Ishikawa (cell line): ENCODE measurements around the gene DOC2A.

Experiments
- CEBPB ChIP-seq: IDR thresholded peaks from 2 replicates; pipeline ENCODE4 v1.6.1; 2012
- CREB1 ChIP-seq: IDR thresholded peaks from 2 replicates; pipeline ENCODE4 v1.6.1; 2012; ENCODE audit warnings: low read depth
- EGR1 ChIP-seq: IDR thresholded peaks from 2 replicates; pipeline ENCODE4 v1.6.1; 2012
- EP300 ChIP-seq: IDR thresholded peaks from 2 replicates; pipeline ENCODE4 v1.6.1; 2012; ENCODE audit warnings: borderline replicate concordance
- FOXM1 ChIP-seq: IDR thresholded peaks from 2 replicates; pipeline ENCODE4 v1.6.1; 2012; ENCODE audit warnings: low read depth, borderline replicate concordance
- MAX ChIP-seq: IDR thresholded peaks from 2 replicates; pipeline ENCODE4 v1.6.1; 2012
- NFIC ChIP-seq: IDR thresholded peaks from 2 replicates; pipeline ENCODE4 v1.6.1; 2012
- RAD21 ChIP-seq: IDR thresholded peaks from 2 replicates; pipeline ENCODE4 v1.6.1; 2012; ENCODE audit warnings: low read depth
- REST ChIP-seq: IDR thresholded peaks from 2 replicates; pipeline ENCODE4 v1.6.1; 2012; ENCODE audit warnings: low read depth, mild to moderate bottlenecking
- TAF1 ChIP-seq: IDR thresholded peaks from 2 replicates; pipeline ENCODE4 v1.6.1; 2012; ENCODE audit warnings: low read depth, mild to moderate bottlenecking
- TCF12 ChIP-seq: IDR thresholded peaks from 2 replicates; pipeline ENCODE4 v1.6.1; 2012; ENCODE audit warnings: low read depth
- TEAD4 ChIP-seq: IDR thresholded peaks from 2 replicates; pipeline ENCODE4 v1.6.1; 2012
- USF1 ChIP-seq: IDR thresholded peaks from 2 replicates; pipeline ENCODE4 v1.6.1; 2012
- YY1 ChIP-seq: IDR thresholded peaks from 2 replicates; pipeline ENCODE4 v1.6.1; 2012; ENCODE audit warnings: low read depth
- ZBTB7A ChIP-seq: IDR thresholded peaks from 2 replicates; pipeline ENCODE4 v1.6.1; 2012; ENCODE audit warnings: low read depth

The DOC2A gene

GRCh38 chr16:29999605-30000004 is 11.2 kb downstream of the DOC2A start:
- TF ChIP-seq ZBTB7A, result no peak
- no peak for TF ChIP-seq USF1
- no peak for TF ChIP-seq MAX
- no peak for TF ChIP-seq CREB1

- TF ChIP-seq RAD21 (no peak), EP300 (no peak), TAF1 (no peak), TEAD4 (no peak), USF1 (no peak), NFIC (no peak), YY1 (no peak), TCF12 (no peak), EGR1 (no peak), FOXM1 (no peak)
Measured at GRCh38 chr16:29996766-29997250, 14.0 kb downstream of the DOC2A start.

- TF ChIP-seq RAD21 (no peak; the same call in 1 of the 2 replicates), REST (no peak; the same call in 1 of the 2 replicates), CEBPB (peak; percentile 19; the same call in 1 of the 2 replicates), TCF12 (peak; percentile 30; the same call in 1 of the 2 replicates), TAF1 (peak; percentile 94), MAX (no peak), CREB1 (peak; percentile 91), EGR1 (peak; percentile 74), TEAD4 (no peak), ZBTB7A (no peak; the same call in 1 of the 2 replicates), NFIC (no peak; the same call in 1 of the 2 replicates), FOXM1 (0 out of 2 replicates have a peak, but pooled peaks have one; percentile 19), EP300 (no peak; the same call in 1 of the 2 replicates), USF1 (peak; percentile 8; the same call in 1 of the 2 replicates), YY1 (peak; percentile 95)
Measured at GRCh38 chr16:29995911-29996765, 14.7 kb downstream of the DOC2A start, which contains the start of gene INO80E. TSS of gene INO80E (plus strand) at chr16:29996241. CDS start at chr16:29996311, 70 bp downstream.

- TF ChIP-seq YY1, result peak; percentile 84
- TF ChIP-seq RAD21, result no peak
- TF ChIP-seq NFIC, result no peak; the same call in none of the 2 replicates
- peak; percentile 9; the same call in 1 of the 2 replicates for TF ChIP-seq EGR1
- peak; percentile 18; the same call in 1 of the 2 replicates for TF ChIP-seq EP300
- TF ChIP-seq MAX, result peak; percentile 98
- TF ChIP-seq FOXM1, result no peak
- peak; percentile 47; the same call in 1 of the 2 replicates for TF ChIP-seq TCF12
Measured at GRCh38 chr16:29995324-29995910, 15.4 kb downstream of the DOC2A start, which contains the start of gene HIRIP3. TSS of gene HIRIP3 (minus strand) at chr16:29995617. CDS start at chr16:29995605, 12 bp downstream.

- TF ChIP-seq RAD21, result no peak
Measured at GRCh38 chr16:29994600-29995323, 16.1 kb downstream of the DOC2A start.
